ENCODE data around the gene MSL1. TPM values are rescaled to one million over a fixed set of nuclear protein-coding genes. Genes with fewer than 3 reads are reported as not detected.

Gene MSL1
- total and polyA plus RNA-seq, 2 of the 13 experiments (the other 11 are each of a cell fraction or from before 2014, with no cell fraction given): 63.8 to 88.5 TPM

DNA sequence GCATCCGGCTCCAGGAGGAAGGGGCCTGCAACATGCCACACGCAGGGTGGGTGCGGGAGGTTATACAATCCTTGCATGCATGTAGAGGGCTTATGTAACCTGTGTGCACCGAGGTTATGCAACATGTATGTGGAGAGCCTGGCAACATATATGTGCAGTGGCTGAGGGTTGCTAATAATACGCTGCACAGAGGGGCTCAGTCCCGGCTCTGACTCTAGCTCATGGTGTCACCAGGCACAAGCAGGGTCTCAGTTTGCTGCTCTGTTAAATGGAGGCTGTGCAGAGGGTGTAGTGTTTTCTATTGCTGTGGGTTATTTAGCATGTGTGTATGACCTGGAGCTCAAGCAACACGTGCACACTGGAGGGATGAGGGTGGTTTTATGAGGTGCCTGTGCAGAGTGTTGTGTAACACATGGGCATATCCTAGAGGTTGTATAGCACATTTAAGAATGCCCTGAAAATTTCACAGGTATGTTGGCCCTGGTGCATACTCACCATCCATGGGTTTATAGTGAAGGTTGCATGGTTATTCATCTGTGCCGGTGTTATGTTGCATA lies 45.8 kb upstream of the MSL1 start (continued):
- TF ChIP-seq, protein P1, sequence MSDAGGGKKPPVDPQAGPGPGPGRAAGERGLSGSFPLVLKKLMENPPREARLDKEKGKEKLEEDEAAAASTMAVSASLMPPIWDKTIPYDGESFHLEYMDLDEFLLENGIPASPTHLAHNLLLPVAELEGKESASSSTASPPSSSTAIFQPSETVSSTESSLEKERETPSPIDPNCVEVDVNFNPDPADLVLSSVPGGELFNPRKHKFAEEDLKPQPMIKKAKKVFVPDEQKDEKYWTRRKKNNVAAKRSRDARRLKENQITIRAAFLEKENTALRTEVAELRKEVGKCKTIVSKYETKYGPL (CRISPR knock-in tag; IDR thresholded peaks at IDR 0.05): no peak
- no peak for TF ChIP-seq NFE2 (CRISPR knock-in tag; IDR thresholded peaks at IDR 0.05)
- no peak for TF ChIP-seq ATM (IDR thresholded peaks at IDR 0.05; ENCODE audit: borderline replicate concordance)
- TF ChIP-seq, protein P2, sequence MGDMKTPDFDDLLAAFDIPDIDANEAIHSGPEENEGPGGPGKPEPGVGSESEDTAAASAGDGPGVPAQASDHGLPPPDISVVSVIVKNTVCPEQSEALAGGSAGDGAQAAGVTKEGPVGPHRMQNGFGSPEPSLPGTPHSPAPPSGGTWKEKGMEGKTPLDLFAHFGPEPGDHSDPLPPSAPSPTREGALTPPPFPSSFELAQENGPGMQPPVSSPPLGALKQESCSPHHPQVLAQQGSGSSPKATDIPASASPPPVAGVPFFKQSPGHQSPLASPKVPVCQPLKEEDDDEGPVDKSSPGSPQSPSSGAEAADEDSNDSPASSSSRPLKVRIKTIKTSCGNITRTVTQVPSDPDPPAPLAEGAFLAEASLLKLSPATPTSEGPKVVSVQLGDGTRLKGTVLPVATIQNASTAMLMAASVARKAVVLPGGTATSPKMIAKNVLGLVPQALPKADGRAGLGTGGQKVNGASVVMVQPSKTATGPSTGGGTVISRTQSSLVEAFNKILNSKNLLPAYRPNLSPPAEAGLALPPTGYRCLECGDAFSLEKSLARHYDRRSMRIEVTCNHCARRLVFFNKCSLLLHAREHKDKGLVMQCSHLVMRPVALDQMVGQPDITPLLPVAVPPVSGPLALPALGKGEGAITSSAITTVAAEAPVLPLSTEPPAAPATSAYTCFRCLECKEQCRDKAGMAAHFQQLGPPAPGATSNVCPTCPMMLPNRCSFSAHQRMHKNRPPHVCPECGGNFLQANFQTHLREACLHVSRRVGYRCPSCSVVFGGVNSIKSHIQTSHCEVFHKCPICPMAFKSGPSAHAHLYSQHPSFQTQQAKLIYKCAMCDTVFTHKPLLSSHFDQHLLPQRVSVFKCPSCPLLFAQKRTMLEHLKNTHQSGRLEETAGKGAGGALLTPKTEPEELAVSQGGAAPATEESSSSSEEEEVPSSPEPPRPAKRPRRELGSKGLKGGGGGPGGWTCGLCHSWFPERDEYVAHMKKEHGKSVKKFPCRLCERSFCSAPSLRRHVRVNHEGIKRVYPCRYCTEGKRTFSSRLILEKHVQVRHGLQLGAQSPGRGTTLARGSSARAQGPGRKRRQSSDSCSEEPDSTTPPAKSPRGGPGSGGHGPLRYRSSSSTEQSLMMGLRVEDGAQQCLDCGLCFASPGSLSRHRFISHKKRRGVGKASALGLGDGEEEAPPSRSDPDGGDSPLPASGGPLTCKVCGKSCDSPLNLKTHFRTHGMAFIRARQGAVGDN (CRISPR knock-in tag; IDR thresholded peaks at IDR 0.05): peak; percentile 43; the same call in 1 of the 2 replicates
- TF ChIP-seq, protein P3, sequence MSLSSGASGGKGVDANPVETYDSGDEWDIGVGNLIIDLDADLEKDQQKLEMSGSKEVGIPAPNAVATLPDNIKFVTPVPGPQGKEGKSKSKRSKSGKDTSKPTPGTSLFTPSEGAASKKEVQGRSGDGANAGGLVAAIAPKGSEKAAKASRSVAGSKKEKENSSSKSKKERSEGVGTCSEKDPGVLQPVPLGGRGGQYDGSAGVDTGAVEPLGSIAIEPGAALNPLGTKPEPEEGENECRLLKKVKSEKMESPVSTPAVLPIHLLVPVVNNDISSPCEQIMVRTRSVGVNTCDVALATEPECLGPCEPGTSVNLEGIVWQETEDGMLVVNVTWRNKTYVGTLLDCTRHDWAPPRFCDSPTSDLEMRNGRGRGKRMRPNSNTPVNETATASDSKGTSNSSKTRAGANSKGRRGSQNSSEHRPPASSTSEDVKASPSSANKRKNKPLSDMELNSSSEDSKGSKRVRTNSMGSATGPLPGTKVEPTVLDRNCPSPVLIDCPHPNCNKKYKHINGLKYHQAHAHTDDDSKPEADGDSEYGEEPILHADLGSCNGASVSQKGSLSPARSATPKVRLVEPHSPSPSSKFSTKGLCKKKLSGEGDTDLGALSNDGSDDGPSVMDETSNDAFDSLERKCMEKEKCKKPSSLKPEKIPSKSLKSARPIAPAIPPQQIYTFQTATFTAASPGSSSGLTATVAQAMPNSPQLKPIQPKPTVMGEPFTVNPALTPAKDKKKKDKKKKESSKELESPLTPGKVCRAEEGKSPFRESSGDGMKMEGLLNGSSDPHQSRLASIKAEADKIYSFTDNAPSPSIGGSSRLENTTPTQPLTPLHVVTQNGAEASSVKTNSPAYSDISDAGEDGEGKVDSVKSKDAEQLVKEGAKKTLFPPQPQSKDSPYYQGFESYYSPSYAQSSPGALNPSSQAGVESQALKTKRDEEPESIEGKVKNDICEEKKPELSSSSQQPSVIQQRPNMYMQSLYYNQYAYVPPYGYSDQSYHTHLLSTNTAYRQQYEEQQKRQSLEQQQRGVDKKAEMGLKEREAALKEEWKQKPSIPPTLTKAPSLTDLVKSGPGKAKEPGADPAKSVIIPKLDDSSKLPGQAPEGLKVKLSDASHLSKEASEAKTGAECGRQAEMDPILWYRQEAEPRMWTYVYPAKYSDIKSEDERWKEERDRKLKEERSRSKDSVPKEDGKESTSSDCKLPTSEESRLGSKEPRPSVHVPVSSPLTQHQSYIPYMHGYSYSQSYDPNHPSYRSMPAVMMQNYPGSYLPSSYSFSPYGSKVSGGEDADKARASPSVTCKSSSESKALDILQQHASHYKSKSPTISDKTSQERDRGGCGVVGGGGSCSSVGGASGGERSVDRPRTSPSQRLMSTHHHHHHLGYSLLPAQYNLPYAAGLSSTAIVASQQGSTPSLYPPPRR (CRISPR knock-in tag; IDR thresholded peaks at IDR 0.05; ENCODE audit: borderline replicate concordance): no peak
- TF ChIP-seq, protein P4, sequence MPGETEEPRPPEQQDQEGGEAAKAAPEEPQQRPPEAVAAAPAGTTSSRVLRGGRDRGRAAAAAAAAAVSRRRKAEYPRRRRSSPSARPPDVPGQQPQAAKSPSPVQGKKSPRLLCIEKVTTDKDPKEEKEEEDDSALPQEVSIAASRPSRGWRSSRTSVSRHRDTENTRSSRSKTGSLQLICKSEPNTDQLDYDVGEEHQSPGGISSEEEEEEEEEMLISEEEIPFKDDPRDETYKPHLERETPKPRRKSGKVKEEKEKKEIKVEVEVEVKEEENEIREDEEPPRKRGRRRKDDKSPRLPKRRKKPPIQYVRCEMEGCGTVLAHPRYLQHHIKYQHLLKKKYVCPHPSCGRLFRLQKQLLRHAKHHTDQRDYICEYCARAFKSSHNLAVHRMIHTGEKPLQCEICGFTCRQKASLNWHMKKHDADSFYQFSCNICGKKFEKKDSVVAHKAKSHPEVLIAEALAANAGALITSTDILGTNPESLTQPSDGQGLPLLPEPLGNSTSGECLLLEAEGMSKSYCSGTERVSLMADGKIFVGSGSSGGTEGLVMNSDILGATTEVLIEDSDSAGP (CRISPR knock-in tag; IDR thresholded peaks at IDR 0.05; ENCODE audit: borderline replicate concordance): no peak
- TF ChIP-seq SP5 (CRISPR knock-in tag; IDR thresholded peaks at IDR 0.05; ENCODE audit: borderline replicate concordance, low read depth): no peak
- TF ChIP-seq SP140L (CRISPR knock-in tag; IDR thresholded peaks at IDR 0.05; ENCODE audit: borderline replicate concordance): no peak
- no peak for TF ChIP-seq ZFP36 (IDR thresholded peaks at IDR 0.05; ENCODE audit: borderline replicate concordance, low read depth, low read length, partially characterized antibody)
- TF ChIP-seq TEAD2 (CRISPR knock-in tag; IDR thresholded peaks at IDR 0.05): no peak
